HG03280 (cell line): ENCODE data around the gene SPIRE1.
"Not testable (repeated sequence)": the region's sequence is repeated elsewhere in the genome, so short reads cannot be mapped to it uniquely, and the experiment has no call there.

Source experiments
- ATAC-seq: cut with Tn5 transposase; IDR thresholded peaks from one replicate; pipeline ENCODE4 v1.9.1; 2021; ENCODE audit warnings: mild to moderate bottlenecking, moderate library complexity; ENCODE audit not compliant: unreplicated experiment

SPIRE1 gene

DNA sequence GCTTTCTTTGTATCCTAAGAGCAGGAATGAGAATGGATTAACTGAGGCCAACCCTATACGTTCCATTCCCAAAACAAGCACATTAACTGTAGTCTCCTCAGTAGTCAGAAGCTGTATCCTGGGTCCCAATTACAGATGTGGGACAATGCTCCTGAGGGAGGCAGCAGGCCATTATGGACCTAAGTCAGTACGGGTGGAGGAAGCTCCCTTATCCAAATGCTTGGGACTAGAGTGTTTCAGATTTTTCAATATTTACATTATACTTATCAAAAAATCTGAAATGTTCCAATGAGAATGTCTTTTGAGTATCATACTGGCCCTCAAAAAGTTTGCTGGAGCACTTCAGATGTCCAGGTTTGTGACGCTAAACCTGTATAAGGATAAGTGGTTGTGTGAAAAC lies 160.1 kb downstream of the SPIRE1 start:
- no peak for ATAC-seq

DNA sequence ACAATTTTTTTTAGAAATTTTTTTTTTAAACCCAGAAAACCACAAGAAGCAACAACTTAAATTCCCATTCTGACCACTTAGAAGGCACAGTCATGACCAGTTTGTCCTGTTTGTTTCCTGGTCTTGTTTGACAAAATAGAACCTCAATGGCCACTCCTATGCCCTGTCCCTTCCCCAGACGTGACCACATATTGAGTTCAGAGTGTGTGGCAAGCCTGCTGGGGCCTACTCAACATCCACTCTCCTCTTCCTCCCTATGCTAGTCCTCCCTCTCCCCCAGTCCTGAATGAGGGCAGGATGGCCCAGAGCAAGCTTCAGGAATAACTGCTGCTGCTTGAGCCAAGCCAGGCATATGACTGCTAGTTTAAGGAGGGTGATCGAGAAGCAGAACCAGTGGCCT lies 160.6 kb downstream of the SPIRE1 start:
- ATAC-seq: no peak

GRCh38 chr18:12492907-12493306 lies 165.0 kb downstream of the SPIRE1 start:
- ATAC-seq: no peak

GRCh38 chr18:12491611-12492435 lies 166.1 kb downstream of the SPIRE1 start:
- ATAC-seq: no peak

- no peak for ATAC-seq
These were observed 172.3 kb downstream of the SPIRE1 start for GRCh38 chr18:12485479-12486105.

DNA sequence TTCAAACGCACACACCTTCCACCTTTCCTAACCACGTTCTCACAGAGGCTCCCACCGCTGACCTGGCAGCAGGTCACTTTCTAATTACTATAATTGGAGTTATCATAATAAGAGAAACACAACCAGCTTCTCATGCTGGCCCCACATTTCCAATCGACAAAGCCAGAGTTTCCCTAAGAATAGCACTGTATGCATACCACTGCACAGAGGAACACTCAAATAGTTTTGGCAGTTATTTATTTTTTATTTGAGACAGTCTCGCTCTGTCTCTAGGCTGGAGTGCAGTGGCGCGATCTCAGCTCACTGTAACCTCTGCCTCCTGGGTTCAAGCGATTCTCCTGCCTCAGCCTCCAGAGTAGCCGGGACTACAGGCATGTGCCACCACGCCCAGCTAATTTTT lies 176.0 kb downstream of the SPIRE1 start:
- ATAC-seq: not testable (repeated sequence)

DNA sequence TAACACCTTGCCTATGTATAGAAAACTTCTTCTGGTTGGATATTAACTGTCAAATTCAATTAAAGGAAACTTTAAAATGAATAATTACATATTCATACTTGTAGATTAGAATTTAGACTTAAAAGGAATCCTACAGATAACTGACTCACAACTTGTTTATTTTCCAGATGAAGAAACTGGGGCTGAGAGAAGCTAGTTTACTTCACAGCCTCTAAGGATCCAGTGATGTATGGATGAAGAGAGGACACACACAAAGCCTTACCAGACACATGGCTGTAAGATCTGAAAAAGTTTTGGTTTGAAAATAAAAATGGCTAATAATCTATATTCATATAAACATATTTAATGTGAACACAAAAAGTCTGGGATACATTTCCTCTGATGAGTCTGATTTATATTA lies 177.9 kb downstream of the SPIRE1 start:
- no peak for ATAC-seq

- ATAC-seq: no peak
These were observed 178.4 kb downstream of the SPIRE1 start for GRCh38 chr18:12479536-12479935.

DNA sequence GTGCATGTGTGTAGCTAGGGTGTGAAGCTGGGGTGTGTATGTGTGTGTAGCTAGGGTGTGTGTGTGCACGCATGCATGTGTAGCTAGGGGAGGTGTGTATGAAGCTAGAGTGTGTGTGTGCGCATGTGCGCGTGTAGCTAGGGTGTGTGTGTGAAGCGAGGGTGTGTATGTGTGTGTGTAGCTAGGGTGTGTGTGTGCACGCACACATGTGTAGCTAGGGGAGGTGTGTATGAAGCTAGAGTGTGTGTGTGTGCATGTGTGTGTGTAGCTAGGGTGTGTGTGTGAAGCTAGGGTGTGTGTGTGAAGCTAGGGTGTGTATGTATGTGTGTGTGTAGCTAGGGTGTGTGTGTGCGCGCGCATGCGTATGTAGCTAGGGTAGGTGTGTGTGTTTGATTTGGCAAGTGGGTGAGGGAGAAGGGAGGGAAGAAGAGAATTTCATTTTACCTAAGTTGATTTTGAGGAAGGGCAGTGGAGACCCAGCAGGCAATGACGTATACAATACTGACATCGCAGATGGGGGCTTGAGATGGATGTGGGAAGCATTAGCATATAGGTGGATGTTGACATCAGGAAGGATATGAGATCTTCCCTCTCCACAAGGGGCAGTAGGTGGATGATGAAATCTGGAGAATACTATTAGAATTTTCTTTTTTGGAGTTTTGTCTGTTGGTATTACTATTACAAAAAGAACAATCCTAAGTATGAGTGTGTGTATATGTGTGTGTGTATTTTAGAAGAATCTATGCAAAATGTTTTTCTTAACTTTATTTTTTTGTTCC lies 179.4 kb downstream of the SPIRE1 start:
- ATAC-seq: no peak

DNA sequence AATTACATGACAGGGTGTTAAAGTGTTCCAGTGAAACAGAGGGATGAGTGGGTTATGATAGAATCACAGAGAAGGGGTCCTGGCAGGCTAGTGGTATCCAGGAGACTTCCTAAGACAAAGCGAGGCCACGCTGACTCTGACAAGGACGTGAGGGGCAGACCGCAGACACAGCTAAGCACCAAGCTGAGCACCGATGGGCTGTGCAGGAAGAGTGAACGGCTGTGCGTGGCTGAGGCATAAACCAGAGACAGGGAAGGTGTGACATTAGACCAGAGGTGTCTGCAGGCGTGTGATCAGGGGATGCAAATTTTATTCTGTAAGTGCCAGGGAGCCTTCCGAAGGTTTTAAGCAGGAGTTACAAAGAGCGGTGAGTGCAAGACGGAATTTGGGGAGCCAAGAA lies 180.3 kb downstream of the SPIRE1 start:
- no peak for ATAC-seq

GRCh38 chr18:12476955-12477354 lies 181.0 kb downstream of the SPIRE1 start:
- no peak for ATAC-seq

DNA sequence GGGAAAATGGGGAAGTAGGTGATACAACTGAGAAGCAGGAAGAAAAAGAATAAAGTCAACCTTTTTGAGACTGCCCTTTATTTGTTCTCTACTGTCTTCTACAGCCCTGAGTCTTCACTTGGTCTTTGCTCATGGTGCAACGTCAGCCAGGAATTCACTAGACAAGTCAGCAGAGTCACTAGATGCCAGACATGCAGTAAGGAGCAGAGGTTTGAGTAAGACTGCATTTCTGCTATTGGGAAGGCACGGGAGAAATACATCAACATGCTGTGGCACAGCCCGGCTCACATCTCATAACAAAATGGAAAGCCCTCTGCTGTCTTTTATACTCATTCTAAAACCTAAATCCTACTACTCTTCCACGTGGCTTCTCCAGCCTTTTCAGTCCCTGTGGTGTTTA lies 183.0 kb downstream of the SPIRE1 start:
- no peak for ATAC-seq

GRCh38 chr18:12474146-12474545 lies 183.8 kb downstream of the SPIRE1 start:
- no peak for ATAC-seq

GRCh38 chr18:12470382-12471075 lies 187.4 kb downstream of the SPIRE1 start:
- no peak for ATAC-seq

GRCh38 chr18:12468445-12468844 lies 189.5 kb downstream of the SPIRE1 start:
- ATAC-seq: no peak

DNA sequence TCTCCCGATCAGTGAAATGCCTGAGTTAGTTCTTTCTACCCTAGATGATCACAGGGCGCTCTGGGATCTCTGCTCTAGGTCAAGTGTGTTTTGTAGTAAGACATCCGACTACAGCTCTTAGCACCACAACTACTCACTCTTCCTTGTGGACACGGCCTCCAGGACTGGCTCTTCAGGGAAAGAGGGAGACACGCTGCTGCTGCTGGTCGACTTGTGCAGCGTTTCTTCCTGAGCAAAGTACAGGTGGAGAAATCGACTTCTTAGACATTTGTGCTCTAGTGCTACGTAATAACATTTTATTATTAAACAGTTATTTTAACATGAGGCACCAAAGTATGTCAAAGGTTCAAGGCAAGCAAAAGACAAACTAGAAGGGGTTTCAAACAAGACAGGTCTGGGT lies 193.2 kb downstream of the SPIRE1 start:
- no peak for ATAC-seq

DNA sequence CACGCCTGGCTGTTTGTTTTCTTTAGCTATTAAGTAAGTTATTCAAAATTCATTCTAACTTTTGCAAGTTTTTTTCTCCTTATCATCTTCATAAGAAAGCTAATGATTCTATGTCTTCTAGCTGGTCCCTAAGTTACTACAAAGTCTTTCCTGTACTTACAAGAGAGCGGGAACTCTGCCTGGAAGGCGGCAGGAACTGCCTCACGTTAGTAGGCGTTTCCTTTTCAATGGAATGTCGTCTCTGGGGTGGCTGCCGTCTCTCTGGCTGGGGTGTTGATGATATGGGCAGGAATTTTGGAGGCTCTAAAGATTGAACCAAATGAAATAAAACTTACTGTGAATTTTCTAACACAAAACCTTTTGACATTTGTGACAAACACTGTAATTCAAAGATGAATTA lies 194.7 kb downstream of the SPIRE1 start:
- no peak for ATAC-seq

GRCh38 chr18:12462242-12462641 lies 195.7 kb downstream of the SPIRE1 start:
- no peak for ATAC-seq

- ATAC-seq: no peak
These were observed 196.6 kb downstream of the SPIRE1 start for GRCh38 chr18:12461326-12461725.

DNA sequence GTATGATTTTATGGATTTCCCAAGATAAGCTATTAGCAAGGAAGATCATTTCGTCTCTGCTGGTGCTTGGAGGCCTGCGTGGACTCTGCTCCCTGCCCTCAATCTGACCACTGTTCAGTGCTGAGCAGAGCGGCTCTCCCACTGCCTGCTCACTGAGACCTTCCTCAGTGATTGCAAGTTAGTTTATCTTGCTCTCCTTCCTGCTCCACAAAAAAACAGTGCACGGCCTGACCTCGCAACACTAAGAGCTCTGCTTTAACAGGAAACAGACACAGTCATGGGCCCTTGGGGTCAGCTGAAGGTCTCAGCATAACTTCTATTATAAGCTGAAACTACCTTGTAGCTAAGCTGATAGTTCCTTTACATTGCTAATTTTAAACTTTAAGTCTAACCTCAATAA lies 197.0 kb downstream of the SPIRE1 start:
- no peak for ATAC-seq

GRCh38 chr18:12458771-12459170 lies 199.1 kb downstream of the SPIRE1 start:
- no peak for ATAC-seq
